ENCODE measurements around the gene ARF5. TPM values are rescaled to one million over a fixed set of nuclear protein-coding genes. Genes with fewer than 3 reads are reported as not detected.
"Not testable (repeated sequence)": the region's sequence is repeated elsewhere in the genome, so short reads cannot be mapped to it uniquely, and the experiment has no call there.

ARF5 gene
- polyA plus RNA-seq, 4 donors: 205 to 249 (median 223) TPM

- Histone ChIP-seq H3K9me3 (ENCODE audit: control insufficient read depth in 2 of 2, insufficient read depth in 1 of 2, low read depth in 1 of 2, low read length in 1 of 2) (no peaks in the 10 kb centered on the region), H3K27me3 (ENCODE audit: control insufficient read depth in 3 of 3, insufficient read depth in 3 of 3, low read length in 3 of 3) (no peaks in the 10 kb centered on the region), H3K4me3 (ENCODE audit: low read depth in 1 of 3, low read length in 3 of 3) (no peak overlapping the region), H3K36me3 (ENCODE audit: control insufficient read depth in 3 of 3, insufficient read depth in 2 of 3, low read depth in 1 of 3, low read length in 3 of 3) (no peaks in the 10 kb centered on the region), H3K27ac (ENCODE audit: low read depth in 1 of 3, low read length in 2 of 3) (no peak overlapping the region), H3K4me1 (ENCODE audit: control insufficient read depth in 3 of 3, insufficient read depth in 2 of 3, low read depth in 1 of 3, low read length in 2 of 3) (no peaks in the 10 kb centered on the region)
- no peak for DNase-seq
- WGBS, 3 donors: 88 to 95% (median 94%) methylated on average over 2 of the region's 2 CpGs
- FAIRE-seq: no peak
Observed at GRCh38 chr7:127556404-127556803, 31.8 kb upstream of the ARF5 start.

- WGBS, 3 donors: 75 to 88% (median 80%) methylated on average over 2 of the region's 2 CpGs
- Histone ChIP-seq H3K9me3 (ENCODE audit: control insufficient read depth in 2 of 2, insufficient read depth in 1 of 2, low read depth in 1 of 2, low read length in 1 of 2) (no peaks in the 10 kb centered on the region), H3K27ac (ENCODE audit: low read depth in 1 of 3, low read length in 2 of 3) (no peak overlapping the region), H3K4me1 (ENCODE audit: control insufficient read depth in 3 of 3, insufficient read depth in 2 of 3, low read depth in 1 of 3, low read length in 2 of 3) (no peaks in the 10 kb centered on the region), H3K27me3 (ENCODE audit: control insufficient read depth in 3 of 3, insufficient read depth in 3 of 3, low read length in 3 of 3) (no peaks in the 10 kb centered on the region), H3K4me3 (ENCODE audit: low read depth in 1 of 3, low read length in 3 of 3) (no peak overlapping the region), H3K36me3 (ENCODE audit: control insufficient read depth in 3 of 3, insufficient read depth in 2 of 3, low read depth in 1 of 3, low read length in 3 of 3) (no peaks in the 10 kb centered on the region)
- DNase-seq (no peak), FAIRE-seq (no peak)
Observed at GRCh38 chr7:127557803-127558202, 30.4 kb upstream of the ARF5 start.

GRCh38 chr7:127566242-127566641 lies 22.0 kb upstream of the ARF5 start:
- no peaks in the 10 kb centered on the region for H3K36me3 ChIP-seq (ENCODE audit: control insufficient read depth in 3 of 3, insufficient read depth in 2 of 3, low read depth in 1 of 3, low read length in 3 of 3)
- H3K27me3 ChIP-seq (ENCODE audit: control insufficient read depth in 3 of 3, insufficient read depth in 3 of 3, low read length in 3 of 3): no peaks in the 10 kb centered on the region
- peaks cover 0 to 6% of the 10 kb centered on the region in 2 donors for H3K9me3 ChIP-seq (ENCODE audit: control insufficient read depth in 2 of 2, insufficient read depth in 1 of 2, low read depth in 1 of 2, low read length in 1 of 2)
- no peaks in the 10 kb centered on the region for H3K4me1 ChIP-seq (ENCODE audit: control insufficient read depth in 3 of 3, insufficient read depth in 2 of 3, low read depth in 1 of 3, low read length in 2 of 3)
- WGBS, 3 donors: 79 to 87% (median 81%) methylated on average over 3 of the region's 3 CpGs
- no peak overlapping the region for H3K27ac ChIP-seq (ENCODE audit: low read depth in 1 of 3, low read length in 2 of 3)
- DNase-seq (no peak), FAIRE-seq (no peak)
- H3K4me3 ChIP-seq (ENCODE audit: low read depth in 1 of 3, low read length in 3 of 3): no peak overlapping the region

- not testable (repeated sequence) for H3K36me3 ChIP-seq (ENCODE audit: control insufficient read depth in 3 of 3, insufficient read depth in 2 of 3, low read depth in 1 of 3, low read length in 3 of 3); DNase-seq; H3K9me3 ChIP-seq (ENCODE audit: control insufficient read depth in 2 of 2, insufficient read depth in 1 of 2, low read depth in 1 of 2, low read length in 1 of 2); H3K27ac ChIP-seq (ENCODE audit: low read depth in 1 of 3, low read length in 2 of 3); FAIRE-seq; H3K4me1 ChIP-seq (ENCODE audit: control insufficient read depth in 3 of 3, insufficient read depth in 2 of 3, low read depth in 1 of 3, low read length in 2 of 3); H3K27me3 ChIP-seq (ENCODE audit: control insufficient read depth in 3 of 3, insufficient read depth in 3 of 3, low read length in 3 of 3); H3K4me3 ChIP-seq (ENCODE audit: low read depth in 1 of 3, low read length in 3 of 3)
- WGBS, 3 donors: no CpG with 5 or more reads among the region's 3 CpGs
Observed at GRCh38 chr7:127568034-127568433, 20.2 kb upstream of the ARF5 start.

- DNase-seq (no peak), FAIRE-seq (no peak)
- Histone ChIP-seq H3K4me3 (ENCODE audit: low read depth in 1 of 3, low read length in 3 of 3) (no peak overlapping the region), H3K27ac (ENCODE audit: low read depth in 1 of 3, low read length in 2 of 3) (no peak overlapping the region), H3K36me3 (ENCODE audit: control insufficient read depth in 3 of 3, insufficient read depth in 2 of 3, low read depth in 1 of 3, low read length in 3 of 3) (peaks cover 0 to 3% (median 0%) of the 10 kb centered on the region in 3 donors), H3K4me1 (ENCODE audit: control insufficient read depth in 3 of 3, insufficient read depth in 2 of 3, low read depth in 1 of 3, low read length in 2 of 3) (no peaks in the 10 kb centered on the region), H3K27me3 (ENCODE audit: control insufficient read depth in 3 of 3, insufficient read depth in 3 of 3, low read length in 3 of 3) (no peaks in the 10 kb centered on the region), H3K9me3 (ENCODE audit: control insufficient read depth in 2 of 2, insufficient read depth in 1 of 2, low read depth in 1 of 2, low read length in 1 of 2) (no peaks in the 10 kb centered on the region)
- WGBS, 3 donors: 76 to 84% (median 76%) methylated on average over 3 of the region's 3 CpGs
Observed at GRCh38 chr7:127571741-127572505, 16.3 kb upstream of the ARF5 start.

GRCh38 chr7:127578036-127578684 lies 10.1 kb upstream of the ARF5 start:
- Histone ChIP-seq H3K27me3 (ENCODE audit: control insufficient read depth in 3 of 3, insufficient read depth in 3 of 3, low read length in 3 of 3) (no peaks in the 10 kb centered on the region), H3K27ac (ENCODE audit: low read depth in 1 of 3, low read length in 2 of 3) (no peak overlapping the region), H3K4me1 (ENCODE audit: control insufficient read depth in 3 of 3, insufficient read depth in 2 of 3, low read depth in 1 of 3, low read length in 2 of 3) (peaks cover 0 to 3% (median 0%) of the 10 kb centered on the region in 3 donors), H3K9me3 (ENCODE audit: control insufficient read depth in 2 of 2, insufficient read depth in 1 of 2, low read depth in 1 of 2, low read length in 1 of 2) (no peaks in the 10 kb centered on the region), H3K4me3 (ENCODE audit: low read depth in 1 of 3, low read length in 3 of 3) (no peak overlapping the region), H3K36me3 (ENCODE audit: control insufficient read depth in 3 of 3, insufficient read depth in 2 of 3, low read depth in 1 of 3, low read length in 3 of 3) (peaks cover 0 to 24% (median 0%) of the 10 kb centered on the region in 3 donors)
- DNase-seq (no peak), FAIRE-seq (no peak)
- WGBS, 3 donors: 74 to 86% (median 78%) methylated on average over 5 of the region's 5 CpGs

GRCh38 chr7:127578711-127579275 lies 9.4 kb upstream of the ARF5 start:
- no peak overlapping the region for H3K27ac ChIP-seq (ENCODE audit: low read depth in 1 of 3, low read length in 2 of 3)
- WGBS, 3 donors: 84 to 87% (median 85%) methylated on average over 4 of the region's 4 CpGs
- DNase-seq (no peak), FAIRE-seq (no peak)
- no peaks in the 10 kb centered on the region for H3K27me3 ChIP-seq (ENCODE audit: control insufficient read depth in 3 of 3, insufficient read depth in 3 of 3, low read length in 3 of 3)
- H3K9me3 ChIP-seq (ENCODE audit: control insufficient read depth in 2 of 2, insufficient read depth in 1 of 2, low read depth in 1 of 2, low read length in 1 of 2): no peaks in the 10 kb centered on the region
- peaks cover 0 to 26% (median 0%) of the 10 kb centered on the region in 3 donors for H3K36me3 ChIP-seq (ENCODE audit: control insufficient read depth in 3 of 3, insufficient read depth in 2 of 3, low read depth in 1 of 3, low read length in 3 of 3)
- H3K4me3 ChIP-seq (ENCODE audit: low read depth in 1 of 3, low read length in 3 of 3): no peak overlapping the region
- H3K4me1 ChIP-seq (ENCODE audit: control insufficient read depth in 3 of 3, insufficient read depth in 2 of 3, low read depth in 1 of 3, low read length in 2 of 3): peaks cover 0 to 7% (median 2%) of the 10 kb centered on the region in 3 donors

- no peak overlapping the region for H3K27ac ChIP-seq (ENCODE audit: low read depth in 1 of 3, low read length in 2 of 3)
- no peaks in the 10 kb centered on the region for H3K9me3 ChIP-seq (ENCODE audit: control insufficient read depth in 2 of 2, insufficient read depth in 1 of 2, low read depth in 1 of 2, low read length in 1 of 2)
- no peaks in the 10 kb centered on the region for H3K27me3 ChIP-seq (ENCODE audit: control insufficient read depth in 3 of 3, insufficient read depth in 3 of 3, low read length in 3 of 3)
- no peak for DNase-seq
- peaks cover 0 to 17% (median 12%) of the 10 kb centered on the region in 3 donors for H3K4me1 ChIP-seq (ENCODE audit: control insufficient read depth in 3 of 3, insufficient read depth in 2 of 3, low read depth in 1 of 3, low read length in 2 of 3)
- no peak overlapping the region for H3K4me3 ChIP-seq (ENCODE audit: low read depth in 1 of 3, low read length in 3 of 3)
- H3K36me3 ChIP-seq (ENCODE audit: control insufficient read depth in 3 of 3, insufficient read depth in 2 of 3, low read depth in 1 of 3, low read length in 3 of 3): peaks cover 0 to 29% (median 0%) of the 10 kb centered on the region in 3 donors
- FAIRE-seq: no peak
Observed at GRCh38 chr7:127580612-127581011, 7.6 kb upstream of the ARF5 start.

All from small intestine (tissue), 7 donors.